ENCODE results near the gene MBTD1.

MBTD1 gene

DNA sequence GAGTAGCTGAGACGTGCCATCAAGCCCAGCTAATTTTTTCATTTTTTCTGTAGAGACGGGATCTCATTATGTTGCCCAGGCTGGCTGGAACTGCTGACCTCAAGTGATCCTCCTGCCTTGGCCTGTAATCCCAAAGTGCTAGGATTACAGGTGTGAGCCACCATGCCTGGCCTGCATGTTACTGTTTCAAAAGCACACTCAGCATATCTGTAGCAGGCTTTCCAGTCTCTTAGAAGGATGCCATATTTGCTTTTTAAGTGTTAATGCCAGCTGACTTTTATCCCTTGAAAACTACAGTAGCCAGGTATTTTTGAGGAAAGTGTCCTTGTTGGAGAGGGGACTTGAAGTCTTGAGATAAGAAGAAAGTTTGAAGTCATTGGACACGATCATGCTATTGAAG lies 123.9 kb downstream of the MBTD1 start:
- DNase-seq, result no peak

DNA sequence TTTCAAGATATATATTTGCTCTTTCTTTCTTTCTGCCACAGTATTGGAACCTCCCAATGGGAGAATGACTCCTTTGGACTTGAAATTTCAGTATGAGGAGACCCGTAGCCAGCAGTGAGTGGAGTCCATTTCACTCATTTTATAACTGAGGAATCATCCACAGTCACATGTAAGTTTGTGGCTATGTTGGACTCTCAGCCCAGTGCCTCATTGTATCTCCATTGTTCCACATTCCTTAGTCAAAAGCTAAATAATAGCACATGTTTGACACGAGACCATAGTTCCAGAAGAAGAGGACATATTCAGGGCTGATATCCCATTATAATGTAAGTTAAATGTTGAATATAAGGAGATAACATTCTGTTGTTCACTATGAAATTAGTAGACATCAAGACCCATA lies 126.5 kb downstream of the MBTD1 start:
- no peak for DNase-seq

- DNase-seq, result no peak
Measured at GRCh38 chr17:51132964-51133319, 126.9 kb downstream of the MBTD1 start.

DNA sequence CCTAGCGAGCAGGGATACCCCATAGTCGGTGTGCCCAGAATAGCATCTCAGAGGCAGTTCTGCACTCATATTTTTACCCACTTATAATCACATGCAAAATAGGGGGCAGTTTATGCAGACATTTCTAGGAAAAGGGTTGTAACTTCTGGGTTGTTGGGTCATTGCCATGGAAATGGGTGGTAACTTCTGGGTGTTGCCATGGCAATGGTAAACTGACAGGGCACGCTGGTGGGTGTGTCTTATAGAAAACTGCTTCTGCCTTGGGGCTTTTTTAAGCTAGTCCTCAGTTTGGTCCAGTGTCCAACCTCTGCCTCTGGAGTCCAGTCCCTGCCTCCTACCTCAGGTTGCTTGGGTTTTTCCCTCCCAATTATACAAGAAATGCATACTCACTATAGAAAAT lies 131.8 kb downstream of the MBTD1 start:
- DNase-seq, result no peak

Data from activated CD8-positive, alpha-beta memory T cell treated with anti-CD3 and anti-CD28 coated beads, Interleukin-2, amount 50 U/mL, for 48 hours (primary cell).